ENCODE data around the gene KIF16B.

Gene KIF16B

GRCh38 chr20:16395366-16395765 is 177.9 kb downstream of the KIF16B start:
- Histone ChIP-seq H3K4me3 (ENCODE audit: insufficient read depth in 1 of 2, low read depth in 1 of 2, low read length in 2 of 2) (no peak overlapping the region), H3K14ac (ENCODE audit: low read length in 2 of 2) (no peak overlapping the region), H3K4me1 (ENCODE audit: control insufficient read depth, insufficient read depth, low read depth, low read length) (no peaks in the 10 kb centered on the region), H3K9me3 (ENCODE audit: control insufficient read depth, low read length) (no peaks in the 10 kb centered on the region), H3K27ac (ENCODE audit: low read length, poor library complexity, severe bottlenecking) (no peak overlapping the region), H2BK15ac (ENCODE audit: low read depth, poor library complexity, severe bottlenecking) (no peak overlapping the region), H3K4ac (ENCODE audit: low read depth in 1 of 2, low read length in 2 of 2) (no peak overlapping the region), H3K9ac (ENCODE audit: low read length) (no peak overlapping the region), H3K27me3 (ENCODE audit: control insufficient read depth in 1 of 2, insufficient read depth in 1 of 2, low read length in 2 of 2) (no peaks in the 10 kb centered on the region), H3K4me2 (ENCODE audit: low read length, poor library complexity, severe bottlenecking) (no peak overlapping the region), H2BK5ac (ENCODE audit: low read depth, low read length, poor library complexity, severe bottlenecking) (no peak overlapping the region), H2AFZ (ENCODE audit: low read depth, low read length) (no peak overlapping the region), H3K23ac (ENCODE audit: low read length in 2 of 2) (no peak overlapping the region), H2AK5ac (ENCODE audit: low read length, severe bottlenecking) (no peak overlapping the region), H4K8ac (ENCODE audit: low read length) (no peak overlapping the region), H3K18ac (ENCODE audit: low read depth in 1 of 2, low read length in 2 of 2) (no peak overlapping the region), H3K36me3 (ENCODE audit: control insufficient read depth in 1 of 2, insufficient read depth in 2 of 2, low read depth in 1 of 2, low read length in 2 of 2) (peaks cover 8 to 22% of the 10 kb centered on the region in 2 experiments), H3K79me1 (replicated peaks; ENCODE audit: low read length, poor library complexity, severe bottlenecking) (no peaks in the 10 kb centered on the region), H2BK12ac (ENCODE audit: low read length in 2 of 2) (no peak overlapping the region), H4K91ac (ENCODE audit: low read length) (no peak overlapping the region), H2BK120ac (ENCODE audit: low read depth, low read length) (no peak overlapping the region)
- 80% methylated on average over 1 of the region's 1 CpG for WGBS
- no peak for DNase-seq

GRCh38 chr20:16394784-16395183 is 178.5 kb downstream of the KIF16B start:
- Histone ChIP-seq H2AK5ac (ENCODE audit: low read length, severe bottlenecking) (no peak overlapping the region), H3K9ac (ENCODE audit: low read length) (no peak overlapping the region), H3K27me3 (ENCODE audit: control insufficient read depth in 1 of 2, insufficient read depth in 1 of 2, low read length in 2 of 2) (no peaks in the 10 kb centered on the region), H3K36me3 (ENCODE audit: control insufficient read depth in 1 of 2, insufficient read depth in 2 of 2, low read depth in 1 of 2, low read length in 2 of 2) (peaks cover 7 to 19% of the 10 kb centered on the region in 2 experiments), H2AFZ (ENCODE audit: low read depth, low read length) (no peak overlapping the region), H3K18ac (ENCODE audit: low read depth in 1 of 2, low read length in 2 of 2) (no peak overlapping the region), H4K8ac (ENCODE audit: low read length) (no peak overlapping the region), H2BK12ac (ENCODE audit: low read length in 2 of 2) (no peak overlapping the region), H3K14ac (ENCODE audit: low read length in 2 of 2) (no peak overlapping the region), H2BK5ac (ENCODE audit: low read depth, low read length, poor library complexity, severe bottlenecking) (no peak overlapping the region), H2BK120ac (ENCODE audit: low read depth, low read length) (no peak overlapping the region), H3K4ac (ENCODE audit: low read depth in 1 of 2, low read length in 2 of 2) (no peak overlapping the region), H4K91ac (ENCODE audit: low read length) (no peak overlapping the region), H3K23ac (ENCODE audit: low read length in 2 of 2) (no peak overlapping the region), H3K4me2 (ENCODE audit: low read length, poor library complexity, severe bottlenecking) (no peak overlapping the region), H3K27ac (ENCODE audit: low read length, poor library complexity, severe bottlenecking) (no peak overlapping the region), H2BK15ac (ENCODE audit: low read depth, poor library complexity, severe bottlenecking) (no peak overlapping the region), H3K4me3 (ENCODE audit: insufficient read depth in 1 of 2, low read depth in 1 of 2, low read length in 2 of 2) (no peak overlapping the region), H3K79me1 (replicated peaks; ENCODE audit: low read length, poor library complexity, severe bottlenecking) (no peaks in the 10 kb centered on the region), H3K9me3 (ENCODE audit: control insufficient read depth, low read length) (no peaks in the 10 kb centered on the region), H3K4me1 (ENCODE audit: control insufficient read depth, insufficient read depth, low read depth, low read length) (no peaks in the 10 kb centered on the region)
- no peak for DNase-seq
- 84% methylated on average over 3 of the region's 4 CpGs for WGBS

- Histone ChIP-seq H4K91ac (ENCODE audit: low read length) (no peak overlapping the region), H3K27ac (ENCODE audit: low read length, poor library complexity, severe bottlenecking) (no peak overlapping the region), H3K23ac (ENCODE audit: low read length in 2 of 2) (no peak overlapping the region), H2AFZ (ENCODE audit: low read depth, low read length) (no peak overlapping the region), H3K14ac (ENCODE audit: low read length in 2 of 2) (no peak overlapping the region), H2BK15ac (ENCODE audit: low read depth, poor library complexity, severe bottlenecking) (no peak overlapping the region), H2BK120ac (ENCODE audit: low read depth, low read length) (no peak overlapping the region), H3K4me1 (ENCODE audit: control insufficient read depth, insufficient read depth, low read depth, low read length) (no peaks in the 10 kb centered on the region), H2BK12ac (ENCODE audit: low read length in 2 of 2) (no peak overlapping the region), H3K79me1 (replicated peaks; ENCODE audit: low read length, poor library complexity, severe bottlenecking) (no peaks in the 10 kb centered on the region), H3K4me2 (ENCODE audit: low read length, poor library complexity, severe bottlenecking) (no peak overlapping the region), H2BK5ac (ENCODE audit: low read depth, low read length, poor library complexity, severe bottlenecking) (no peak overlapping the region), H3K36me3 (ENCODE audit: control insufficient read depth in 1 of 2, insufficient read depth in 2 of 2, low read depth in 1 of 2, low read length in 2 of 2) (peaks cover 3 to 10% of the 10 kb centered on the region in 2 experiments), H3K18ac (ENCODE audit: low read depth in 1 of 2, low read length in 2 of 2) (no peak overlapping the region), H3K4ac (ENCODE audit: low read depth in 1 of 2, low read length in 2 of 2) (no peak overlapping the region), H3K4me3 (ENCODE audit: insufficient read depth in 1 of 2, low read depth in 1 of 2, low read length in 2 of 2) (no peak overlapping the region), H2AK5ac (ENCODE audit: low read length, severe bottlenecking) (no peak overlapping the region), H3K9me3 (ENCODE audit: control insufficient read depth, low read length) (no peaks in the 10 kb centered on the region), H4K8ac (ENCODE audit: low read length) (no peak overlapping the region), H3K27me3 (ENCODE audit: control insufficient read depth in 1 of 2, insufficient read depth in 1 of 2, low read length in 2 of 2) (no peaks in the 10 kb centered on the region), H3K9ac (ENCODE audit: low read length) (no peak overlapping the region)
- DNase-seq = no peak
- 100% methylated on average over 3 of the region's 3 CpGs for WGBS
These were observed 179.4 kb downstream of the KIF16B start for GRCh38 chr20:16393836-16394235.

GRCh38 chr20:16393297-16393696 is 180.0 kb downstream of the KIF16B start:
- Histone ChIP-seq H3K4ac (ENCODE audit: low read depth in 1 of 2, low read length in 2 of 2) (no peak overlapping the region), H2BK5ac (ENCODE audit: low read depth, low read length, poor library complexity, severe bottlenecking) (no peak overlapping the region), H2BK12ac (ENCODE audit: low read length in 2 of 2) (no peak overlapping the region), H3K9ac (ENCODE audit: low read length) (no peak overlapping the region), H3K23ac (ENCODE audit: low read length in 2 of 2) (no peak overlapping the region), H3K27me3 (ENCODE audit: control insufficient read depth in 1 of 2, insufficient read depth in 1 of 2, low read length in 2 of 2) (no peaks in the 10 kb centered on the region), H2BK15ac (ENCODE audit: low read depth, poor library complexity, severe bottlenecking) (no peak overlapping the region), H3K4me3 (ENCODE audit: insufficient read depth in 1 of 2, low read depth in 1 of 2, low read length in 2 of 2) (no peak overlapping the region), H4K91ac (ENCODE audit: low read length) (no peak overlapping the region), H3K9me3 (ENCODE audit: control insufficient read depth, low read length) (no peaks in the 10 kb centered on the region), H3K4me1 (ENCODE audit: control insufficient read depth, insufficient read depth, low read depth, low read length) (no peaks in the 10 kb centered on the region), H4K8ac (ENCODE audit: low read length) (no peak overlapping the region), H3K27ac (ENCODE audit: low read length, poor library complexity, severe bottlenecking) (no peak overlapping the region), H2AK5ac (ENCODE audit: low read length, severe bottlenecking) (no peak overlapping the region), H2BK120ac (ENCODE audit: low read depth, low read length) (no peak overlapping the region), H3K4me2 (ENCODE audit: low read length, poor library complexity, severe bottlenecking) (no peak overlapping the region), H3K36me3 (ENCODE audit: control insufficient read depth in 1 of 2, insufficient read depth in 2 of 2, low read depth in 1 of 2, low read length in 2 of 2) (peaks cover 3 to 9% of the 10 kb centered on the region in 2 experiments), H2AFZ (ENCODE audit: low read depth, low read length) (no peak overlapping the region), H3K79me1 (replicated peaks; ENCODE audit: low read length, poor library complexity, severe bottlenecking) (no peaks in the 10 kb centered on the region), H3K18ac (ENCODE audit: low read depth in 1 of 2, low read length in 2 of 2) (no peak overlapping the region), H3K14ac (ENCODE audit: low read length in 2 of 2) (no peak overlapping the region)
- WGBS = 92% methylated on average over 2 of the region's 2 CpGs
- no peak for DNase-seq

All from mesenchymal stem cell (in vitro differentiated cells and primary cell).